ENCODE measurements around the gene SLC16A2. TPM values are rescaled to one million over a fixed set of nuclear protein-coding genes. Genes with fewer than 3 reads are reported as not detected.

SLC16A2 gene
- total RNA-seq = 1 to 10 TPM in 1 of 2 donors, under 1 TPM in 1; 0.70 to 2.1 TPM
- long read RNA-seq, partial matches to known transcripts = 2 of 2 reads
- long read RNA-seq, other reads (novel, unspliced or antisense) = 0 of 2 reads

- ATAC-seq (peak; percentile 41), DNase-seq (peak; percentile 43 to 65)
- intact Hi-C loops (cut with DNase I, micrococcal nuclease) = no loop called here
These were observed at the start of gene SLC16A2 for GRCh38 chrX:74421036-74421739. Gene SLC16A2, plus strand, starts transcription at chrX:74421493. Its CDS starts 145 bp downstream, at chrX:74421638.

- no peak for DNase-seq
- no peak for ATAC-seq
- intact Hi-C loops (cut with DNase I, micrococcal nuclease) = no loop called here
These were observed 49.0 kb upstream of the SLC16A2 start for GRCh38 chrX:74372272-74372671.

- DNase-seq = no peak
- intact Hi-C loops (cut with DNase I, micrococcal nuclease) = no loop called here
- ATAC-seq = no peak
These were observed 44.0 kb upstream of the SLC16A2 start for GRCh38 chrX:74377282-74377681.

GRCh38 chrX:74382613-74383012 lies 38.7 kb upstream of the SLC16A2 start:
- ATAC-seq (peak; percentile 88), DNase-seq (peak; percentile 47 to 75)
- intact Hi-C loops (cut with DNase I, micrococcal nuclease) = loop anchor here in 1 of 2 donors (5.0 kb wide), 1 partner anchor 155 kb away; no protein-coding TSS in a partner anchor

GRCh38 chrX:74383611-74384010 lies 37.7 kb upstream of the SLC16A2 start:
- DNase-seq = peak in 1 of 2 donors; percentile 6
- intact Hi-C loops (cut with DNase I, micrococcal nuclease) = loop anchor here in 1 of 2 donors (5.0 kb wide), 1 partner anchor 154 kb away; no protein-coding TSS in a partner anchor
- peak; percentile 82 for ATAC-seq

- DNase-seq = no peak
- no peak for ATAC-seq
- intact Hi-C loops (cut with DNase I, micrococcal nuclease) = no loop called here
These were observed 32.1 kb upstream of the SLC16A2 start for GRCh38 chrX:74389016-74389722.

- DNase-seq (no peak), ATAC-seq (no peak)
- intact Hi-C loops (cut with DNase I, micrococcal nuclease) = no loop called here
These were observed 25.7 kb upstream of the SLC16A2 start for GRCh38 chrX:74395556-74395955.

- DNase-seq (no peak), ATAC-seq (no peak)
- intact Hi-C loops (cut with DNase I, micrococcal nuclease) = no loop called here
These were observed 15.3 kb upstream of the SLC16A2 start for GRCh38 chrX:74405973-74406489.

- intact Hi-C loops (cut with DNase I, micrococcal nuclease) = no loop called here
- ATAC-seq (no peak), DNase-seq (no peak)
These were observed 13.0 kb upstream of the SLC16A2 start for GRCh38 chrX:74408304-74408703.

- peak in 1 of 2 donors; percentile 6 for DNase-seq
- peak; percentile 8 for ATAC-seq
These were observed 1.5 kb upstream of the SLC16A2 start for GRCh38 chrX:74419864-74420195.

GRCh38 chrX:74420196-74421035 lies 877 bp upstream of the SLC16A2 start:
- peak; percentile 82 for ATAC-seq
- intact Hi-C loops (cut with DNase I, micrococcal nuclease) = no loop called here
- peak; percentile 47 to 53 for DNase-seq

More at GRCh38 chrX:74419864-74420195, 1.5 kb upstream of the SLC16A2 start:
- intact Hi-C loops (cut with DNase I, micrococcal nuclease) = no loop called here

GRCh38 chrX:74421740-74422352 lies 553 bp downstream of the SLC16A2 start:
- ATAC-seq = no peak
- intact Hi-C loops (cut with DNase I, micrococcal nuclease) = no loop called here
- no peak for DNase-seq

GRCh38 chrX:74422576-74423288 lies 1.4 kb downstream of the SLC16A2 start:
- intact Hi-C loops (cut with DNase I, micrococcal nuclease) = no loop called here
- peak; percentile 30 to 38 for DNase-seq
- peak; percentile 45 for ATAC-seq

GRCh38 chrX:74423289-74423998 lies 2.2 kb downstream of the SLC16A2 start:
- ATAC-seq (no peak), DNase-seq (no peak)
- intact Hi-C loops (cut with DNase I, micrococcal nuclease) = no loop called here

- DNase-seq (no peak), ATAC-seq (no peak)
- intact Hi-C loops (cut with DNase I, micrococcal nuclease) = no loop called here
These were observed 4.8 kb downstream of the SLC16A2 start for GRCh38 chrX:74426071-74426470.

GRCh38 chrX:74426615-74427014 lies 5.3 kb downstream of the SLC16A2 start:
- DNase-seq = no peak
- no peak for ATAC-seq
- intact Hi-C loops (cut with DNase I, micrococcal nuclease) = no loop called here

- intact Hi-C loops (cut with DNase I, micrococcal nuclease) = no loop called here
- DNase-seq = no peak
- ATAC-seq = no peak
These were observed 10.5 kb downstream of the SLC16A2 start for GRCh38 chrX:74431797-74432196.

All from left colon (tissue), 2 donors.